GM12864 (cell line): ENCODE measurements around the gene SEPTIN5.

Source experiments
- DNase-seq: peaks from one replicate; pipeline ENCODE4 v3.0.0-alpha.2; 2011; ENCODE audit warnings: low read depth
- H3K4me3 ChIP-seq: 2 replicates; pipeline ENCODE4 v1.5.1; 2011; ENCODE audit warnings: mild to moderate bottlenecking, low read depth, low read length, control low read depth
- CTCF ChIP-seq: IDR thresholded peaks from 2 replicates; pipeline ENCODE4 v1.5.1; 2011; ENCODE audit warnings: low read depth, mild to moderate bottlenecking, moderate library complexity, low read length, control low read depth, inconsistent platforms; ENCODE audit errors: missing control alignments

SEPTIN5 gene

GRCh38 chr22:19762568-19763457, 48.5 kb downstream of the SEPTIN5 start:
- no peak overlapping the region for H3K4me3 ChIP-seq
- TF ChIP-seq CTCF = no peak
- no peak for DNase-seq

GRCh38 chr22:19763458-19764298, 49.4 kb downstream of the SEPTIN5 start:
- TF ChIP-seq CTCF = no peak
- no peak for DNase-seq
- no peak overlapping the region for H3K4me3 ChIP-seq

- no peak for DNase-seq
- TF ChIP-seq CTCF = no peak
- no peak overlapping the region for H3K4me3 ChIP-seq
Observed at GRCh38 chr22:19764299-19764593, 49.9 kb downstream of the SEPTIN5 start.

- no peak for DNase-seq
- no peak for TF ChIP-seq CTCF
- H3K4me3 ChIP-seq = no peak overlapping the region
Observed at GRCh38 chr22:19764636-19765476, 50.6 kb downstream of the SEPTIN5 start.

- no peak for TF ChIP-seq CTCF
- no peak for DNase-seq
- H3K4me3 ChIP-seq = no peak overlapping the region
Observed at GRCh38 chr22:19765477-19766239, 51.4 kb downstream of the SEPTIN5 start.

- H3K4me3 ChIP-seq = no peak overlapping the region
- no peak for TF ChIP-seq CTCF
- no peak for DNase-seq
Observed at GRCh38 chr22:19766240-19766510, 51.9 kb downstream of the SEPTIN5 start.
